Glutamatergic neuron (in vitro differentiated cells): ENCODE measurements around the gene TEX35. TPM values are rescaled to one million over a fixed set of nuclear protein-coding genes. Genes with fewer than 3 reads are reported as not detected.

Source experiments
- DNase-seq: peaks from one replicate; pipeline ENCODE4 v3.0.0; 2022
- H3K27ac Mint-ChIP-seq: one replicate; pipeline ENCODE4 v1.8.0; 2020; ENCODE audit warnings: mild to moderate bottlenecking, mixed read lengths, inconsistent platforms; ENCODE audit not compliant: unreplicated experiment
- H3K27me3 Mint-ChIP-seq: one replicate; pipeline ENCODE4 v1.8.0; 2020; ENCODE audit warnings: mild to moderate bottlenecking, moderate library complexity, mixed read lengths, inconsistent platforms; ENCODE audit not compliant: unreplicated experiment
- H3K36me3 Mint-ChIP-seq: one replicate; pipeline ENCODE4 v1.8.0; 2020; ENCODE audit warnings: mild to moderate bottlenecking, mixed read lengths, inconsistent platforms; ENCODE audit not compliant: unreplicated experiment
- H3K4me1 Mint-ChIP-seq: one replicate; pipeline ENCODE4 v1.8.0; 2020; ENCODE audit warnings: mild to moderate bottlenecking, low read depth, mixed read lengths, inconsistent platforms; ENCODE audit not compliant: unreplicated experiment
- H3K4me3 Mint-ChIP-seq: one replicate; pipeline ENCODE4 v1.8.0; 2020; ENCODE audit warnings: mild to moderate bottlenecking, mixed read lengths, inconsistent platforms; ENCODE audit not compliant: unreplicated experiment
- H3K9me3 Mint-ChIP-seq: one replicate; pipeline ENCODE4 v1.8.0; 2020; ENCODE audit warnings: mild to moderate bottlenecking, moderate library complexity, mixed read lengths, inconsistent platforms; ENCODE audit not compliant: unreplicated experiment
- CTCF ChIP-seq: fragments of 200-600 bp; sonication (generic); IDR thresholded peaks from one replicate; pipeline ENCODE4 v1.5.0; 2021; ENCODE audit not compliant: partially characterized antibody, unreplicated experiment
- total RNA-seq: library from RNA; stranded (reverse); fragmentation: NEBNext Ultra II Directional; extraction: Animal tissue kit (Norgen Biotek cat#: 25700); gene quantifications from one replicate; pipeline ENCODE4 v1.2.1, GENCODE V29; 2021; ENCODE audit not compliant: unreplicated experiment

The TEX35 gene
- total RNA-seq, 1 donor from 2014 or later: not detected

DNA sequence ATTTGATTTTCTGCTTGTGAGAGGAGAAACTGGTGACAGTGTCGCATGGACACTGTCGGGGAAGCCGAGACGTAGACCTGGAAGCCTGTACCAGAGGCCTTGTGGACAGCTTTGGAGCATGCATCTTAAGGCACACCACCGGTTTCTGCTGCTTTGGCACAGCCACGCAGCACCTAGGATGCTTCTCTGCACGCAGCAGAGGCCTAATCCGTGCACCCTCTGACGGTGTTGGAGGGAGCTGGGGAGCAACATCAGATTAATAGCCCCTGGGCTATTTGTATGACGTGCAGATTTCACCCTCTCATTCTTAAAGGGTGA is 30.3 kb downstream of the TEX35 start:
- peaks cover 2% of the 10 kb centered on the region for H3K9me3 Mint-ChIP-seq
- H3K4me1 Mint-ChIP-seq: peaks cover 12% of the 10 kb centered on the region
- peaks cover 3% of the 10 kb centered on the region for H3K27me3 Mint-ChIP-seq
- H3K4me3 Mint-ChIP-seq: peak overlapping the region; percentile 91
- TF ChIP-seq CTCF: no peak
- peak overlapping the region; percentile 75 for H3K27ac Mint-ChIP-seq
- no peak for DNase-seq
- H3K36me3 Mint-ChIP-seq: no peaks in the 10 kb centered on the region

GRCh38 chr1:178544531-178544930 is 31.6 kb downstream of the TEX35 start:
- H3K4me1 Mint-ChIP-seq: peaks cover 7% of the 10 kb centered on the region
- H3K27ac Mint-ChIP-seq: no peak overlapping the region
- H3K27me3 Mint-ChIP-seq: peaks cover 3% of the 10 kb centered on the region
- H3K9me3 Mint-ChIP-seq: peaks cover 2% of the 10 kb centered on the region
- no peak for TF ChIP-seq CTCF
- DNase-seq: no peak
- no peak overlapping the region for H3K4me3 Mint-ChIP-seq
- no peaks in the 10 kb centered on the region for H3K36me3 Mint-ChIP-seq

- Mint-ChIP-seq H3K9me3 (peaks cover 3% of the 10 kb centered on the region), H3K4me1 (no peaks in the 10 kb centered on the region), H3K36me3 (peaks cover 5% of the 10 kb centered on the region), H3K27me3 (no peaks in the 10 kb centered on the region), H3K27ac (no peak overlapping the region), H3K4me3 (no peak overlapping the region)
- DNase-seq: no peak
- TF ChIP-seq CTCF: no peak
Observed at GRCh38 chr1:178548108-178548507, 35.2 kb downstream of the TEX35 start.

DNA sequence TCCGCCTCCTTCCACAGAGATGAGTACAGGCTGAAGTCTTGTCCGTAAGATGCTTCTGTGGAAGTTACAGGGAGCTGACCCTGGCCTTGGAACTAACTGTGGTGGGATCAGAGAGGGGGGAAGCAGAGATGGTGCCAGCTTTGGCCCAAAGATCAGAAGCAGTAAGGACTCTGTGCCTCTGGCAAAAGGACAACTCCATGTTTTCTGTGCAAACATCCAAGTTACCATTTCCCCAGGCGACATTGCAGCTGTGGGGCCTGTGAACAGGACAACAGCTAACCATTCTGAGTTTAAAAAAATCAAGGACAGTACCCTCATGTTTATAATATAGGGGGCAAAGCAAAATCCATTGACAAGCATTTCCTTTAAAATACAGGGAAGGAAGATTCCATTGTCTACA is 38.4 kb downstream of the TEX35 start:
- Mint-ChIP-seq H3K4me1 (no peaks in the 10 kb centered on the region), H3K27ac (no peak overlapping the region), H3K9me3 (peaks cover 7% of the 10 kb centered on the region), H3K4me3 (no peak overlapping the region), H3K27me3 (no peaks in the 10 kb centered on the region), H3K36me3 (peaks cover 10% of the 10 kb centered on the region)
- no peak for TF ChIP-seq CTCF
- no peak for DNase-seq

- Mint-ChIP-seq H3K36me3 (peaks cover 10% of the 10 kb centered on the region), H3K27ac (no peak overlapping the region)
Observed at GRCh38 chr1:178551940-178552339, 39.0 kb downstream of the TEX35 start.

More at GRCh38 chr1:178551940-178552339, 39.0 kb downstream of the TEX35 start:
- no peak for DNase-seq
- Mint-ChIP-seq H3K27me3 (no peaks in the 10 kb centered on the region), H3K4me3 (no peak overlapping the region), H3K4me1 (no peaks in the 10 kb centered on the region), H3K9me3 (peaks cover 7% of the 10 kb centered on the region)
- TF ChIP-seq CTCF: no peak
